Osteoblast (primary cell): ENCODE data around the gene TRAF3IP3. TPM values are rescaled to one million over a fixed set of nuclear protein-coding genes. Genes with fewer than 3 reads are reported as not detected.

Experiments
- DNase-seq: peaks from one replicate; pipeline ENCODE4 v3.0.0; 2011; ENCODE audit warnings: low spot score, mixed read lengths; ENCODE audit not compliant: insufficient read length; ENCODE audit errors: missing footprints
- H2AFZ ChIP-seq: 2 replicates; pipeline ENCODE4 v1.6.0; 2011; ENCODE audit warnings: mild to moderate bottlenecking, low read length
- H3K27ac ChIP-seq: 2 replicates; pipeline ENCODE4 v1.5.1; 2011; ENCODE audit warnings: mild to moderate bottlenecking, low read depth, low read length, moderate library complexity
- H3K27me3 ChIP-seq: 2 replicates; pipeline ENCODE4 v1.6.0; 2012; ENCODE audit warnings: mild to moderate bottlenecking, control low read depth, inconsistent platforms, low read length, moderate library complexity; ENCODE audit not compliant: insufficient read depth
- H3K36me3 ChIP-seq: 2 replicates; pipeline ENCODE4 v1.5.1; 2011; ENCODE audit warnings: mild to moderate bottlenecking, low read length, control low read depth, moderate library complexity; ENCODE audit not compliant: insufficient read depth
- H3K4me1 ChIP-seq: 2 replicates; pipeline ENCODE4 v1.5.1; 2011; ENCODE audit warnings: mild to moderate bottlenecking, low read length, control low read depth, moderate library complexity; ENCODE audit not compliant: insufficient read depth
- H3K4me2 ChIP-seq: 2 replicates; pipeline ENCODE4 v1.6.0; 2011; ENCODE audit warnings: mild to moderate bottlenecking, low read length; ENCODE audit not compliant: insufficient read depth
- H3K4me3 ChIP-seq: fragments of 200-600 bp; sonication (generic); 3 replicates; pipeline ENCODE4 v1.5.1; 2012; ENCODE audit warnings: mild to moderate bottlenecking, low read length, inconsistent platforms; ENCODE audit not compliant: insufficient read depth
- H3K79me2 ChIP-seq: 2 replicates; pipeline ENCODE4 v1.6.0; 2012; ENCODE audit warnings: mild to moderate bottlenecking, low read length, control low read depth, inconsistent platforms; ENCODE audit not compliant: insufficient read depth
- H3K9me3 ChIP-seq: 2 replicates; pipeline ENCODE4 v1.5.1; 2011; ENCODE audit warnings: low read depth, low read length, control low read depth
- H4K20me1 ChIP-seq: 2 replicates; pipeline ENCODE4 v1.6.0; 2012; ENCODE audit warnings: mild to moderate bottlenecking, low read length, control low read depth; ENCODE audit not compliant: insufficient read depth
- total RNA-seq: library from RNA; depleted of rRNA; stranded (reverse); fragments of >200 nt; gene quantifications from 2 replicates; pipeline ENCODE4 v1.2.3, GENCODE V29; 2012
- TF ChIP-seq, protein P1 (sequence below): IDR thresholded peaks from 2 replicates; pipeline ENCODE4 v1.5.1; 2011; ENCODE audit warnings: mild to moderate bottlenecking, low read depth, low read length, moderate library complexity; ENCODE audit errors: extremely low read depth

TRAF3IP3 gene
- total RNA-seq, 1 donor, result not detected

DNA sequence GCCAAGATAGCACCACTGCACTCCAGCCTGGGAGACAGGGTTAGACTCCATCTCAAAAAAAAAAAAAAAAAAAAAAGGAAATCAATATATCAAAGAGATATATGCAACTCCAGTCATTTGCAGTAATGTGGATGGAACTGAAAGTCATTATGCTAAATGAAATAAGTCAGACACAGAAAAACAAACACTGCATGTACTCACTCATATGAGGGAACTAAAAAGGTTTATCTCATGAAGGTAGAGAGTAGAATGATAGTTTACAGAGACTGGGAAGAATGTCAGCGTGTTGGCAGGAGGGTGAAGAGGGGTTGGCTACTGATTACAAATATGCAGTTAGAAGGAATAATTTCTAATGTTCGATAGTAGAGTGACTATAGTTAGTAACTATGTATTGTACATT lies 38.0 kb upstream of the TRAF3IP3 start:
- TF ChIP-seq, protein P1, sequence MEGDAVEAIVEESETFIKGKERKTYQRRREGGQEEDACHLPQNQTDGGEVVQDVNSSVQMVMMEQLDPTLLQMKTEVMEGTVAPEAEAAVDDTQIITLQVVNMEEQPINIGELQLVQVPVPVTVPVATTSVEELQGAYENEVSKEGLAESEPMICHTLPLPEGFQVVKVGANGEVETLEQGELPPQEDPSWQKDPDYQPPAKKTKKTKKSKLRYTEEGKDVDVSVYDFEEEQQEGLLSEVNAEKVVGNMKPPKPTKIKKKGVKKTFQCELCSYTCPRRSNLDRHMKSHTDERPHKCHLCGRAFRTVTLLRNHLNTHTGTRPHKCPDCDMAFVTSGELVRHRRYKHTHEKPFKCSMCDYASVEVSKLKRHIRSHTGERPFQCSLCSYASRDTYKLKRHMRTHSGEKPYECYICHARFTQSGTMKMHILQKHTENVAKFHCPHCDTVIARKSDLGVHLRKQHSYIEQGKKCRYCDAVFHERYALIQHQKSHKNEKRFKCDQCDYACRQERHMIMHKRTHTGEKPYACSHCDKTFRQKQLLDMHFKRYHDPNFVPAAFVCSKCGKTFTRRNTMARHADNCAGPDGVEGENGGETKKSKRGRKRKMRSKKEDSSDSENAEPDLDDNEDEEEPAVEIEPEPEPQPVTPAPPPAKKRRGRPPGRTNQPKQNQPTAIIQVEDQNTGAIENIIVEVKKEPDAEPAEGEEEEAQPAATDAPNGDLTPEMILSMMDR, result no peak
- Histone ChIP-seq H3K27me3 (no peaks in the 10 kb centered on the region), H3K79me2 (no peaks in the 10 kb centered on the region), H3K9me3 (no peaks in the 10 kb centered on the region), H3K4me2 (no peak overlapping the region), H4K20me1 (no peaks in the 10 kb centered on the region), H2AFZ (no peak overlapping the region), H3K4me3 (no peak overlapping the region), H3K27ac (no peak overlapping the region), H3K36me3 (no peaks in the 10 kb centered on the region), H3K4me1 (peaks cover 8% of the 10 kb centered on the region)
- DNase-seq, result no peak

DNA sequence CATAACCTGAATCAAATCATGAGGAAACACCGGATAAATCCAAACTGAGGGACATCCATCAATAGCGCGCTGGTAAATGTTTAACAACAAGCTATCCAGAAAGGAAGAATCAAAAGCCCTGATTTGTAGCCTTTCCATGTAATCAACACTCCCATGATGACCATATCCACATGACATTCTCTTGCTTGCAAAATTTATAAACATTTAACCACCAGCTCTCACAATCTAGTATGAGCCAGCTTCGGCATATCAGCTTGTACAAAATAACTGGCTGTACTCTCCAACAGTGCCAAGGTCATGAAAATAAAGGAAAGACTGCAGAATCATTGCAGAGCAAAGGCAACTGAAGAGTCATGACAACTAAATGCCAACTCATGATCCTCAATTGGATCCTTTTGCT lies 35.5 kb upstream of the TRAF3IP3 start:
- no peak overlapping the region for H3K4me2 ChIP-seq
- H3K36me3 ChIP-seq, result no peaks in the 10 kb centered on the region
- no peak overlapping the region for H3K4me3 ChIP-seq
- H3K27ac ChIP-seq, result peak overlapping the region; percentile 7
- TF ChIP-seq, protein P1, result no peak
- H3K27me3 ChIP-seq, result no peaks in the 10 kb centered on the region
- H3K9me3 ChIP-seq, result no peaks in the 10 kb centered on the region
- peaks cover 13% of the 10 kb centered on the region for H3K4me1 ChIP-seq
- no peaks in the 10 kb centered on the region for H3K79me2 ChIP-seq
- H2AFZ ChIP-seq, result no peak overlapping the region
- no peak for DNase-seq
- no peaks in the 10 kb centered on the region for H4K20me1 ChIP-seq

DNA sequence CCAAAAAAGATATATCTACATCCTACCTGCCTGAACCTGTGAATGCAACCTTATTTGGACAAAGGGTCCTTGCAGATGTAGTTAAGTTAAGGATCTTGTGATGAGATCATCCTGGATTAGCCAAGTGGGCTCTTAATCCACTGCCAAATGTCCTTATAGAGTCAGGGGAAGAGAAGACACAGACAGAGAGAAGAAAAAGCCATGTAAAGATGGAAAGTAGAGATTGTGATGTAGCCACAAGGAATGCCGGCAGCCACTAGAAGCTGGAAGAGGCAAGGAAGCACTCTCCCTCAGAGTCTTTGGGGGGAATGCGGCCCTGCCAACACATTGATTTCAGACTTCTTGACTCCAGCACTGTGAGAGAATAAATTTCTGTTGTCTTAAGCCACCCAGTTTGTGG lies 35.0 kb upstream of the TRAF3IP3 start:
- Histone ChIP-seq H3K36me3 (no peaks in the 10 kb centered on the region), H3K79me2 (no peaks in the 10 kb centered on the region), H4K20me1 (no peaks in the 10 kb centered on the region), H3K4me1 (peaks cover 13% of the 10 kb centered on the region), H3K27me3 (no peaks in the 10 kb centered on the region), H3K4me3 (no peak overlapping the region), H2AFZ (no peak overlapping the region), H3K4me2 (no peak overlapping the region), H3K9me3 (no peaks in the 10 kb centered on the region), H3K27ac (peak overlapping the region; percentile 7)
- DNase-seq, result no peak
- TF ChIP-seq, protein P1, result no peak

DNA sequence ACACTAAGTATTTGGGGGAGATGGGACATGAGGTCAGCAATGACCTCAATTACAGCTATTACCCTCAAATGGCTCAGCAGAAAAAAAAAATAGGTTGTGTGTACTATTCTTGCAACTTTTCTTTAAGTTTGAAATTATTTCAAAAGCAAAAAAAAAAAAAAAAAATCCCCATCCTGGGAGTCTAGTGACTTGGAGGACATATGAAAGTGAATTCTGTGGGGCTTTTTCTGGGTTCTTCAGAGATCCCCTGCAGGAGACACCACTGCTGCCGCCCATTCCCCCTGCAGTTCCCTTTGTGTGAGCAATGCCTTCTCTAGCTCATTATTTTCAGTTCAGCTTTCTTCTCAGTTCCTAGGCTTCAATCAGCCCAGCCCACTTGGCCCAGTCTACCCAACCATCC lies 34.5 kb upstream of the TRAF3IP3 start:
- no peak for DNase-seq
- peaks cover 13% of the 10 kb centered on the region for H3K4me1 ChIP-seq
- TF ChIP-seq, protein P1, result no peak
- no peaks in the 10 kb centered on the region for H4K20me1 ChIP-seq
- no peaks in the 10 kb centered on the region for H3K79me2 ChIP-seq
- H3K4me2 ChIP-seq, result no peak overlapping the region
- H3K4me3 ChIP-seq, result no peak overlapping the region
- no peaks in the 10 kb centered on the region for H3K36me3 ChIP-seq
- no peak overlapping the region for H2AFZ ChIP-seq
- no peaks in the 10 kb centered on the region for H3K9me3 ChIP-seq
- H3K27ac ChIP-seq, result no peak overlapping the region
- H3K27me3 ChIP-seq, result peaks cover under 1% of the 10 kb centered on the region
